Measurements from ENCODE around the gene KIRREL1. TPM values are rescaled to one million over a fixed set of nuclear protein-coding genes. Genes with fewer than 3 reads are reported as not detected.

The KIRREL1 gene
- total RNA-seq, 1 donor from 2014 or later, result 26.8 TPM

- no peak for DNase-seq (ENCODE audit: low spot score)
Observed at GRCh38 chr1:157975228-157975950, 18.1 kb upstream of the KIRREL1 start.

GRCh38 chr1:157976888-157977287 is 16.6 kb upstream of the KIRREL1 start:
- DNase-seq (ENCODE audit: low spot score), result no peak

GRCh38 chr1:157978586-157979403 is 14.7 kb upstream of the KIRREL1 start:
- DNase-seq (ENCODE audit: low spot score), result no peak

GRCh38 chr1:157982136-157982535 is 11.3 kb upstream of the KIRREL1 start:
- no peak for DNase-seq (ENCODE audit: low spot score)

GRCh38 chr1:157983787-157984186 is 9.7 kb upstream of the KIRREL1 start:
- DNase-seq (ENCODE audit: low spot score), result no peak

- DNase-seq (ENCODE audit: low spot score), result no peak
Observed at GRCh38 chr1:157984469-157984868, 9.0 kb upstream of the KIRREL1 start.

- no peak for DNase-seq (ENCODE audit: low spot score)
Observed at GRCh38 chr1:157985473-157985872, 8.0 kb upstream of the KIRREL1 start.

- DNase-seq (ENCODE audit: low spot score), result no peak
Observed at GRCh38 chr1:157988002-157988401, 5.4 kb upstream of the KIRREL1 start.

GRCh38 chr1:157992031-157992832 is 1.2 kb upstream of the KIRREL1 start:
- DNase-seq (ENCODE audit: low spot score), result peak; percentile 67

GRCh38 chr1:157992833-157993146 is 655 bp upstream of the KIRREL1 start:
- no peak for DNase-seq (ENCODE audit: low spot score)

- DNase-seq (ENCODE audit: low spot score), result no peak
Observed at GRCh38 chr1:157993918-157994605, 617 bp downstream of the KIRREL1 start.

GRCh38 chr1:157994704-157995582 is 1.5 kb downstream of the KIRREL1 start:
- no peak for DNase-seq (ENCODE audit: low spot score)

- DNase-seq (ENCODE audit: low spot score), result no peak
Observed at GRCh38 chr1:157995583-157996169, 2.2 kb downstream of the KIRREL1 start.

GRCh38 chr1:157996433-157996832 is 3.0 kb downstream of the KIRREL1 start:
- DNase-seq (ENCODE audit: low spot score), result no peak

- no peak for DNase-seq (ENCODE audit: low spot score)
Observed at GRCh38 chr1:158000507-158000906, 7.1 kb downstream of the KIRREL1 start.

GRCh38 chr1:158002022-158002630 is 8.7 kb downstream of the KIRREL1 start:
- no peak for DNase-seq (ENCODE audit: low spot score)

GRCh38 chr1:158002631-158003405 is 9.4 kb downstream of the KIRREL1 start:
- no peak for DNase-seq (ENCODE audit: low spot score)

GRCh38 chr1:158003406-158003800 is 10.0 kb downstream of the KIRREL1 start:
- no peak for DNase-seq (ENCODE audit: low spot score)

GRCh38 chr1:158005224-158005623 is 11.8 kb downstream of the KIRREL1 start:
- DNase-seq (ENCODE audit: low spot score), result no peak
